ENCODE measurements around the gene ROR1.

DNA sequence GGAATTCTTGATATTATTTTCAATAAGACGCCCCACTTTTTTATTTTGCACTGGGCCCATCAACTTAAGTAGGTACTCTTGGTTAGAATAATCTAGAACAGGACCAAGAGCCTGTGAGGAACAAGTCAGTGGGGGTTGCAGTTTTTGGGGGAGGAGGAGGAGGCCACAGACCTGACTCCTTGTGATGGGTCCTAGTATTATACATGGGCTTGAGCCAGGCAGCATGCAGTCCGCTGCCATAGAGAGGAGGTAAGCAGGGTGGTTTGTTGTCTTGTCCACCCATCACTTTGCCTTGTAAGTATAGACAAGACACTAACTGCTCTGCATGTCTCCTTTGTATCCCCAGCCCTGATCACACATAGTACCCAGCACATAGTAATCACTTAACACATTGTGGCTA is 24.5 kb downstream of the ROR1 start:
- TF ChIP-seq ZNF609 (CRISPR knock-in tag; IDR thresholded peaks at IDR 0.05; ENCODE audit: borderline replicate concordance), result no peak
- no peak for TF ChIP-seq CEBPB (tag; IDR thresholded peaks at IDR 0.05)
- TF ChIP-seq, protein P1, sequence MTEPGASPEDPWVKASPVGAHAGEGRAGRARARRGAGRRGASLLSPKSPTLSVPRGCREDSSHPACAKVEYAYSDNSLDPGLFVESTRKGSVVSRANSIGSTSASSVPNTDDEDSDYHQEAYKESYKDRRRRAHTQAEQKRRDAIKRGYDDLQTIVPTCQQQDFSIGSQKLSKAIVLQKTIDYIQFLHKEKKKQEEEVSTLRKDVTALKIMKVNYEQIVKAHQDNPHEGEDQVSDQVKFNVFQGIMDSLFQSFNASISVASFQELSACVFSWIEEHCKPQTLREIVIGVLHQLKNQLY (CRISPR knock-in tag; conservative IDR thresholded peaks at IDR 0.05), result no peak
- TF ChIP-seq TCF3 (CRISPR knock-in tag; IDR thresholded peaks at IDR 0.05), result no peak
- no peak for TF ChIP-seq PRDM10 (IDR thresholded peaks at IDR 0.05; ENCODE audit: partially characterized antibody)
- TF ChIP-seq POLR2A (conservative IDR thresholded peaks at IDR 0.05), result no peak
- no peak for TF ChIP-seq EP300 (IDR thresholded peaks at IDR 0.05; ENCODE audit: low read length)
- no peak for TF ChIP-seq HDAC2 (IDR thresholded peaks at IDR 0.05)
- no peak for TF ChIP-seq CTCF (IDR thresholded peaks at IDR 0.05 in 2 of 3, conservative IDR thresholded peaks at IDR 0.05 in 1 of 3; ENCODE audit: insufficient read depth in 2 of 3, low read depth in 1 of 3, low read length in 3 of 3)
- TF ChIP-seq FOXP1 (CRISPR knock-in tag; IDR thresholded peaks at IDR 0.05), result no peak
- no peak for TF ChIP-seq ZNF407 (IDR thresholded peaks at IDR 0.05; ENCODE audit: low read depth)
- no peak for TF ChIP-seq PHTF2 (CRISPR knock-in tag; IDR thresholded peaks at IDR 0.05)
- no peak for TF ChIP-seq TAF7 (tag; IDR thresholded peaks at IDR 0.05)
